ENCODE data around the gene PTPRN2.

PTPRN2 gene

GRCh38 chr7:158030566-158030965, 557.1 kb downstream of the PTPRN2 start:
- no peak for DNase-seq

GRCh38 chr7:158030071-158030470, 557.6 kb downstream of the PTPRN2 start:
- no peak for DNase-seq

- no peak for DNase-seq
These were observed 558.1 kb downstream of the PTPRN2 start for GRCh38 chr7:158029509-158029908.

- DNase-seq, result no peak
These were observed 558.7 kb downstream of the PTPRN2 start for GRCh38 chr7:158028971-158029370.

GRCh38 chr7:158028290-158028941, 559.2 kb downstream of the PTPRN2 start:
- no peak for DNase-seq

GRCh38 chr7:158027646-158028045, 560.0 kb downstream of the PTPRN2 start:
- DNase-seq, result no peak

- DNase-seq, result no peak
These were observed 560.9 kb downstream of the PTPRN2 start for GRCh38 chr7:158026636-158027265.

GRCh38 chr7:158025686-158026600, 561.7 kb downstream of the PTPRN2 start:
- DNase-seq, result no peak

- no peak for DNase-seq
These were observed 562.7 kb downstream of the PTPRN2 start for GRCh38 chr7:158024881-158025280.

GRCh38 chr7:158024351-158024715, 563.3 kb downstream of the PTPRN2 start:
- no peak for DNase-seq

GRCh38 chr7:158023681-158024350, 563.8 kb downstream of the PTPRN2 start:
- no peak for DNase-seq

GRCh38 chr7:158023157-158023556, 564.5 kb downstream of the PTPRN2 start:
- no peak for DNase-seq

- DNase-seq, result no peak
These were observed 565.0 kb downstream of the PTPRN2 start for GRCh38 chr7:158022601-158023000.

GRCh38 chr7:158021836-158022235, 565.8 kb downstream of the PTPRN2 start:
- no peak for DNase-seq

GRCh38 chr7:158020706-158021095, 566.9 kb downstream of the PTPRN2 start:
- DNase-seq, result no peak

- no peak for DNase-seq
These were observed 567.6 kb downstream of the PTPRN2 start for GRCh38 chr7:158019726-158020705.

GRCh38 chr7:158018971-158019645, 568.5 kb downstream of the PTPRN2 start:
- DNase-seq, result no peak

- no peak for DNase-seq
These were observed 569.4 kb downstream of the PTPRN2 start for GRCh38 chr7:158018098-158018762.

- no peak for DNase-seq
These were observed 570.2 kb downstream of the PTPRN2 start for GRCh38 chr7:158017111-158018097.

Measured in SIG-M5 (cell line).